PC-3 (cell line): Measurements from ENCODE around the gene TMCC3.

Experiments used
- CTCF ChIP-seq: fragments of 300-600 bp; sonication (generic); conservative IDR thresholded peaks from 2 replicates; pipeline ENCODE4 v1.5.1; 2017; ENCODE audit warnings: antibody characterized with exemption, low read depth, mild to moderate bottlenecking, low read length
- EZH2 ChIP-seq: fragments of 300-600 bp; sonication (generic); IDR thresholded peaks from one replicate; pipeline ENCODE4 v1.6.1; 2017; ENCODE audit warnings: antibody characterized with exemption, mild to moderate bottlenecking, low read length; ENCODE audit not compliant: unreplicated experiment
- EZH2phosphoT487 ChIP-seq: fragments of 300-600 bp; sonication (generic); IDR thresholded peaks from 2 replicates; pipeline ENCODE4 v1.6.1; 2018; ENCODE audit warnings: mild to moderate bottlenecking, antibody characterized with exemption, low read length, borderline replicate concordance

- TF ChIP-seq CTCF (no peak), EZH2 (no peak), EZH2phosphoT487 (no peak)
These were observed 28.5 kb upstream of the TMCC3 start for GRCh38 chr12:94678849-94679248.
